ENCODE data around the gene LHX5.
A peak's percentile ranks its signal among the peaks of the same experiment; 100 is the strongest.
"Not testable (repeated sequence)": the region's sequence is repeated elsewhere in the genome, so short reads cannot be mapped to it uniquely, and the experiment has no call there.

Gene LHX5

GRCh38 chr12:113497693-113498092, 26.0 kb upstream of the LHX5 start:
- Histone ChIP-seq H3K36me3 (ENCODE audit: control insufficient read depth, insufficient read depth, low read length, severe bottlenecking) (no peaks in the 10 kb centered on the region), H3K9ac (ENCODE audit: low read length) (no peak overlapping the region), H3K4me1 (ENCODE audit: control insufficient read depth, insufficient read depth, low read length) (no peaks in the 10 kb centered on the region), H3K4me3 (ENCODE audit: low read length) (no peak overlapping the region), H3K27me3 (replicated peaks; ENCODE audit: control insufficient read depth, insufficient read depth, low read length) (peaks cover 25% of the 10 kb centered on the region), H3K9me3 (ENCODE audit: control insufficient read depth, low read length) (no peaks in the 10 kb centered on the region)
- DNase-seq (ENCODE audit: low read depth), result no peak

GRCh38 chr12:113495941-113496340, 24.3 kb upstream of the LHX5 start:
- H3K4me3 ChIP-seq (ENCODE audit: low read length); H3K4me1 ChIP-seq (ENCODE audit: control insufficient read depth, insufficient read depth, low read length); H3K36me3 ChIP-seq (ENCODE audit: control insufficient read depth, insufficient read depth, low read length, severe bottlenecking); H3K9me3 ChIP-seq (ENCODE audit: control insufficient read depth, low read length); DNase-seq (ENCODE audit: low read depth); H3K9ac ChIP-seq (ENCODE audit: low read length): not testable (repeated sequence)
- peaks cover 22% of the 10 kb centered on the region for H3K27me3 ChIP-seq (replicated peaks; ENCODE audit: control insufficient read depth, insufficient read depth, low read length)

DNA sequence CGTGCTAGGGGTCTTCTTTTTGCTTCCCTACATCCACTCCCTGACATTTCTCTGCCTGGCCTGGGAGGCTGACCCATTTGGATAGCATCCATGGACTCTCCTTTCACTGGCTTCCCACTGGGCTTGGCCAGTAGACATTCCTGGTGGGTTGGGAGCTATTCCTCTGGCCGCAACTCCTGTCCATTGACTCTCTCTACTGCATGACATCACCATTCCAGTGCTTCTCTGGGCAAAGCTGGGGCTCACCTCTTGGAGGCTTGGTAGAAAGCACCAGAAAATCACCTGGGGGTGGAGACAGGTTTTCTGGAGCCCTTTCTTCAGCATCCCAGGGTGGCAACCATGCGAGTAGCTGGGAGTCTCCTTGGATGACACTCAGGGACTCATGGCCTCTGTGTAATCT, 16.7 kb upstream of the LHX5 start:
- Histone ChIP-seq H3K4me1 (ENCODE audit: control insufficient read depth, insufficient read depth, low read length) (no peaks in the 10 kb centered on the region), H3K9me3 (ENCODE audit: control insufficient read depth, low read length) (no peaks in the 10 kb centered on the region), H3K4me3 (ENCODE audit: low read length) (no peak overlapping the region), H3K36me3 (ENCODE audit: control insufficient read depth, insufficient read depth, low read length, severe bottlenecking) (no peaks in the 10 kb centered on the region), H3K27me3 (replicated peaks; ENCODE audit: control insufficient read depth, insufficient read depth, low read length) (peaks cover 46% of the 10 kb centered on the region), H3K9ac (ENCODE audit: low read length) (no peak overlapping the region)
- DNase-seq (ENCODE audit: low read depth), result no peak

DNA sequence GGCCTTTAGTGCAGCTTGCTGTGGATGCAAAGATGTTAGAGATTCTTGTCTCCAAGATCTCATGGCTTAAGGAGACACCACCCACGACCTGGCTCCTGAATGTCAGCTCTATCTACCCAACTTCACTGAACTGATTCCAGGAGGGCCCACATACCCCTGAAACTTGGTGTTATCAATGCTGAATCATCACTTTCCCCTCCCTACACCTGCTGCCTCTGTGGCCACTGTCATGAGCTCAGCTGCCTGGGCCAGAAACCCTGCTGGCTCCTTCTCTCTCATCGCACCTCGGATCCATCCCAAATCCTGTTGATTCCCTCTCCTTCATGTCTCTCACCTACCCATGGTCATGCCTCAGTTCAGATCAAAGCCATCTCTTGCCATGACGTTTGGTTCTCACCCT, 15.1 kb upstream of the LHX5 start:
- Histone ChIP-seq H3K4me1 (ENCODE audit: control insufficient read depth, insufficient read depth, low read length) (no peaks in the 10 kb centered on the region), H3K36me3 (ENCODE audit: control insufficient read depth, insufficient read depth, low read length, severe bottlenecking) (no peaks in the 10 kb centered on the region), H3K9ac (ENCODE audit: low read length) (no peak overlapping the region), H3K4me3 (ENCODE audit: low read length) (no peak overlapping the region), H3K27me3 (replicated peaks; ENCODE audit: control insufficient read depth, insufficient read depth, low read length) (peaks cover 51% of the 10 kb centered on the region), H3K9me3 (ENCODE audit: control insufficient read depth, low read length) (no peaks in the 10 kb centered on the region)
- DNase-seq (ENCODE audit: low read depth), result no peak

GRCh38 chr12:113485330-113485729, 13.7 kb upstream of the LHX5 start:
- Histone ChIP-seq H3K9me3 (ENCODE audit: control insufficient read depth, low read length) (no peaks in the 10 kb centered on the region), H3K4me3 (ENCODE audit: low read length) (no peak overlapping the region), H3K4me1 (ENCODE audit: control insufficient read depth, insufficient read depth, low read length) (no peaks in the 10 kb centered on the region), H3K36me3 (ENCODE audit: control insufficient read depth, insufficient read depth, low read length, severe bottlenecking) (no peaks in the 10 kb centered on the region), H3K27me3 (replicated peaks; ENCODE audit: control insufficient read depth, insufficient read depth, low read length) (peaks cover 59% of the 10 kb centered on the region), H3K9ac (ENCODE audit: low read length) (no peak overlapping the region)
- no peak for DNase-seq (ENCODE audit: low read depth)

DNA sequence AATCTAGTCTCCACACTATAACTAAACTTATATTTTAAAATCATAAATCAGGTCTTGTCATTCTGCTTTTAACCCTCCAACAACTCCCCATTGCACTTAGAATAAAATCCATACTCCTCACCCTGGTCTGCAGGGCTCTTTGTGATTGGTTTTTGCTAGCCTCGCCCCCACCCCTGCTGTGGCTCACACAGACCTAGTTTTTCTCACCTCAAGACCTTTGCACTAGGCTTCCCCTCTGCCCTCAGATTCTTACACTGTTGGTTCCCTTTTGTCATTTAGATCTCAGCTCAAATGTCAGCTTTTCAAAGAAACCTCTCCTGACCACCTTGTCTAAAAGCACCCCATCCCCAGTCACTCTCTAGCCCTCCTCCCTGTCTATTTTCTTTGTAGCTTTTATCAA, 10.7 kb upstream of the LHX5 start:
- no peak overlapping the region for H3K9ac ChIP-seq (ENCODE audit: low read length)
- no peaks in the 10 kb centered on the region for H3K9me3 ChIP-seq (ENCODE audit: control insufficient read depth, low read length)
- peaks cover 76% of the 10 kb centered on the region for H3K27me3 ChIP-seq (replicated peaks; ENCODE audit: control insufficient read depth, insufficient read depth, low read length)
- H3K4me3 ChIP-seq (ENCODE audit: low read length), result no peak overlapping the region
- H3K4me1 ChIP-seq (ENCODE audit: control insufficient read depth, insufficient read depth, low read length), result peaks cover 6% of the 10 kb centered on the region
- DNase-seq (ENCODE audit: low read depth), result no peak
- H3K36me3 ChIP-seq (ENCODE audit: control insufficient read depth, insufficient read depth, low read length, severe bottlenecking), result no peaks in the 10 kb centered on the region

- no peak for DNase-seq (ENCODE audit: low read depth)
- no peak overlapping the region for H3K9ac ChIP-seq (ENCODE audit: low read length)
- no peaks in the 10 kb centered on the region for H3K36me3 ChIP-seq (ENCODE audit: control insufficient read depth, insufficient read depth, low read length, severe bottlenecking)
- H3K4me1 ChIP-seq (ENCODE audit: control insufficient read depth, insufficient read depth, low read length), result peaks cover 6% of the 10 kb centered on the region
- H3K4me3 ChIP-seq (ENCODE audit: low read length), result no peak overlapping the region
- H3K27me3 ChIP-seq (replicated peaks; ENCODE audit: control insufficient read depth, insufficient read depth, low read length), result peaks cover 69% of the 10 kb centered on the region
- no peaks in the 10 kb centered on the region for H3K9me3 ChIP-seq (ENCODE audit: control insufficient read depth, low read length)
Observed at GRCh38 chr12:113480336-113480971, 8.8 kb upstream of the LHX5 start.

- Histone ChIP-seq H3K9ac (ENCODE audit: low read length) (no peak overlapping the region), H3K27me3 (replicated peaks; ENCODE audit: control insufficient read depth, insufficient read depth, low read length) (peaks cover 70% of the 10 kb centered on the region), H3K4me3 (ENCODE audit: low read length) (peak overlapping the region; percentile 52), H3K4me1 (ENCODE audit: control insufficient read depth, insufficient read depth, low read length) (peaks cover 6% of the 10 kb centered on the region), H3K36me3 (ENCODE audit: control insufficient read depth, insufficient read depth, low read length, severe bottlenecking) (no peaks in the 10 kb centered on the region), H3K9me3 (ENCODE audit: control insufficient read depth, low read length) (no peaks in the 10 kb centered on the region)
- DNase-seq (ENCODE audit: low read depth), result peak; percentile 65
Observed at GRCh38 chr12:113479590-113480335, 8.1 kb upstream of the LHX5 start.

- H3K36me3 ChIP-seq (ENCODE audit: control insufficient read depth, insufficient read depth, low read length, severe bottlenecking), result no peaks in the 10 kb centered on the region
- H3K4me1 ChIP-seq (ENCODE audit: control insufficient read depth, insufficient read depth, low read length), result peaks cover 6% of the 10 kb centered on the region
- H3K27me3 ChIP-seq (replicated peaks; ENCODE audit: control insufficient read depth, insufficient read depth, low read length), result peaks cover 70% of the 10 kb centered on the region
- H3K9me3 ChIP-seq (ENCODE audit: control insufficient read depth, low read length), result no peaks in the 10 kb centered on the region
- no peak for DNase-seq (ENCODE audit: low read depth)
- H3K9ac ChIP-seq (ENCODE audit: low read length), result no peak overlapping the region
- H3K4me3 ChIP-seq (ENCODE audit: low read length), result no peak overlapping the region
Observed at GRCh38 chr12:113479216-113479589, 7.5 kb upstream of the LHX5 start.

- DNase-seq (ENCODE audit: low read depth), result no peak
- H3K36me3 ChIP-seq (ENCODE audit: control insufficient read depth, insufficient read depth, low read length, severe bottlenecking), result no peaks in the 10 kb centered on the region
- no peaks in the 10 kb centered on the region for H3K9me3 ChIP-seq (ENCODE audit: control insufficient read depth, low read length)
- H3K9ac ChIP-seq (ENCODE audit: low read length), result no peak overlapping the region
- peaks cover 70% of the 10 kb centered on the region for H3K27me3 ChIP-seq (replicated peaks; ENCODE audit: control insufficient read depth, insufficient read depth, low read length)
- H3K4me1 ChIP-seq (ENCODE audit: control insufficient read depth, insufficient read depth, low read length), result peaks cover 6% of the 10 kb centered on the region
- H3K4me3 ChIP-seq (ENCODE audit: low read length), result no peak overlapping the region
Observed at GRCh38 chr12:113478351-113479011, 6.8 kb upstream of the LHX5 start.

GRCh38 chr12:113477842-113478215, 6.2 kb upstream of the LHX5 start:
- DNase-seq (ENCODE audit: low read depth), result no peak
- Histone ChIP-seq H3K9me3 (ENCODE audit: control insufficient read depth, low read length) (no peaks in the 10 kb centered on the region), H3K4me1 (ENCODE audit: control insufficient read depth, insufficient read depth, low read length) (peaks cover 6% of the 10 kb centered on the region)

More at GRCh38 chr12:113477842-113478215, 6.2 kb upstream of the LHX5 start:
- Histone ChIP-seq H3K36me3 (ENCODE audit: control insufficient read depth, insufficient read depth, low read length, severe bottlenecking) (no peaks in the 10 kb centered on the region), H3K4me3 (ENCODE audit: low read length) (no peak overlapping the region), H3K27me3 (replicated peaks; ENCODE audit: control insufficient read depth, insufficient read depth, low read length) (peaks cover 73% of the 10 kb centered on the region), H3K9ac (ENCODE audit: low read length) (no peak overlapping the region)

Measured in adipocyte (in vitro differentiated cells).